DMS114 treated with DMSO at 0.1 percent for 48 hours (cell line): ENCODE results near the gene GADD45GIP1.

ENCODE experiments used
- DNase-seq: peaks from one replicate; lab custom pipeline; 2025; ENCODE audit not compliant: unreplicated experiment; lab: John Stamatoyannopoulos, UW

The GADD45GIP1 gene

GRCh38 chr19:12956446-12957388 is at the start of gene GADD45GIP1:
TSS of gene GADD45GIP1 (minus strand) at chr19:12957223. CDS start at chr19:12957212, 11 bp downstream.
- peak; percentile 37 for DNase-seq

- no peak for DNase-seq
Observed at GRCh38 chr19:13005861-13006370, 48.9 kb upstream of the GADD45GIP1 start.

DNA sequence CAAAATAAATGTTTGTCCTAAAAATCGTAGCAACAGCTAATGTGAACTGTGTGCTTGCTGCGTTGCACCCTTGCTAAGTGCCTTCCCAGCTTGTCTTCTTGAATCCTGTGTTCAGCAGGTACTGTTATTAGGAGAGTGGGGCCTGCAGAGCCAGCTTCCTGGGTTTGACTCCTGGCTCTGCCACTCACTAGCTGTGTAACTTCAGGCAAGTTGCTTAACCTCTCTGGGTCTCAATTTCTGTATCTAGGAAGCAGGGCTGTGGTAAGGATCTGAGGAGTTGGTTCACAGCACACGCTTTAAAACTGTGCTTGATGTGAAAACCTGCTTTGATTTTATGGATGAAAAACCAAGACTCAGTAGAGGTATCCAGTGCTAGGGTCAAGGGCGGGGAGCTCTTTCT is 48.2 kb upstream of the GADD45GIP1 start:
- no peak for DNase-seq

GRCh38 chr19:13004273-13004672 is 47.2 kb upstream of the GADD45GIP1 start:
- no peak for DNase-seq

DNA sequence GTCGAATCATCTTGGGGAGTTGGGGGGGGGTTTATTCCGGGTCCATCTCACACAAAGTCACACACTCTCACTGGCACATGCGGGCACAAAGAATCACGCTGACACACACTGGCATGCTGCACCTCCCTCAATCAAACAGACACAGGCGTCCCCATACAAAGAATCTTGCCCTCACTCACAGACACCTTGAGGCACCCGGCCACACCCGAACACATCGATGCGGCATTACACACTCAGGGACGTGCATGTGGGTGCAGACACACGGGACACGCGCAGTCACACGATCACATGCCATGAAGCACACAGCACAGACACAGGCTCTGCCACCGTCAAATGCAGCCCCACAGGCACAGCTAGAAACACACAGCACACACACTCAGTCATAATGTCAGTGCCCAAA is 46.1 kb upstream of the GADD45GIP1 start:
- DNase-seq = no peak

GRCh38 chr19:13002166-13002898 is 45.3 kb upstream of the GADD45GIP1 start:
- no peak for DNase-seq

- no peak for DNase-seq
Observed at GRCh38 chr19:13001502-13002165, 44.6 kb upstream of the GADD45GIP1 start.

GRCh38 chr19:13001166-13001501 is 44.1 kb upstream of the GADD45GIP1 start:
- no peak for DNase-seq

DNA sequence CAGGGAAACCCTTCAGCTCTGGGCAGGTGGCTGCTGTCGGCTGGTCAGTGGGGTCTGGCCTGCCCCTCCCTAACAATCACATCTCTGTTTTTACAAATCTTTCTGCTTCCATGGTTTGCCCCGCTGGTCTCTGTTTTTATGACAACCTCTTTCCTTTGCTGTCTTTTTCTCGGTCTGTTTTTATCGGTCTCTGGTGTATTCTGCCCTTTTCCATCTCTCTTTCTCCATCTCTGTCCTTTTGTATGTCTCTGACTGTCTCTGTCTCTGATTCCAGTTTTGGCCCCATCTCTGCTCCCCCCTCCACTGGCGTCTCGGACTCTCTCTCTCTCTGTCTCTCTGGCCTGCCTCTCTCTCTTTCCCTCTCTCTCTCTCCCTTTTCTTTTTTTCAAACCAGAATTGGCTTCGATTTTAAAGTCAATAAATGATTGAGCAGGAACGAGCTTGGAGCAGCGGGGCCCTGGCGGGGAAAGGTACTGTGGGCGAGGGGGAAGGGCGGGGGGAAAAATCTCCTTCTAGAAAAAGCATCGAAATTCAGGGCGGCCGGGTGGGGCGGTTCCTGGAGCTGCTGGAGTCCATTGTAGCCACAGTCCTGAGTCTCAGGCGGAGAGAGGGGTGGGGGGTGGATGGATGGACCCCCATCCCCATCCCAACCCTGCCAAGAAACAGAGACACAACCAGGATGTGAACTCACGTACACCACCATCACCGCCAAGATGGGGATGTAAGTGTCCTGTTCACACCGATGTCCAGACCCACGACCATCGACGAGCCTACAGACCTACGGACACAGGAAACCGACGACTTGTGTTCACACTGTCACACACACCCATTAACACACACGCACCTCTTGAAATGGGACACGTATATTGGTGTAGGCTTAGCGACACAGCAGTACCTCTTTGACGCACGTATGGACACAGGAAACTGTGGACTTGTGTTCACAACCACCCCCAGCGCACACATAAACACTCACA is 41.2 kb upstream of the GADD45GIP1 start:
- no peak for DNase-seq

DNA sequence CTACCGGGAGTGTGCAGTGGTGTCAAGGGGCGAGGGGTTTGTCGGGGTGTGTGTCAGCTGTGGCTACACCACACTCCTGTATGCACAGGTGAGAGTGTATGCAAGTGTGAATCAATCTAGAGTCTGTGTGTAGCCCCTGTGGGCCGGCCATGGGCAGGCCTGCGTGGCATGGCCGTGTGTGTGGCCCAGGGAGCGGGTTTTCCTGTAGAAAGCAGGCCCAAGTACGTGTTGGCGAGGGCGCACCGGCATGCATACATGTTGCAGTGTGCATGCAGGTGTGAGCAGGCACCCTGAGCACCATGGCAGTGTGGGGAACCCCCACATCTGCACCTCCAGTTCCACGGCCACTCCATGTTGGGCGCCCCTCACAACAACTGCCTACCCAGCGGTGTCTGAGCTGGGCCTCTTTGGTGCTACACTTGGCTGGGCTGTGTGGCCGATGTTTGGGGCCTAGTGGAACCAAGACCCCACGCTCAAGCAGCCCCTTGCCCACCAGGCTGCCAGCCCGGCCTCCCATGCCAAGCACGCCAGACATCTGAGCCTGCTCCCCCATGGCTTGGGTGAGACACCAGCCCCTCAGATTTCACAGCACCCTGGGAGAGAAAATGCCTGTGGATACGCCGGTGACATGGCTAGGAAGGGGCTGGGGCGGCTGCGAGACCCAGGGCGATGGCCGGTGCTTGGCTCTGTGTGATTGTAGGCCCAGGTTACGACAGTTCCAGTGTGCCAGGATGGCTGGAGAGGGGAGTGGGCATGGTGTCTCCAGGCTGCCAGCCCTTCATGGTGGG is 40.4 kb upstream of the GADD45GIP1 start:
- DNase-seq = no peak

GRCh38 chr19:12996406-12997094 is 39.5 kb upstream of the GADD45GIP1 start:
- no peak for DNase-seq

- no peak for DNase-seq
Observed at GRCh38 chr19:12995596-12996405, 38.8 kb upstream of the GADD45GIP1 start.

GRCh38 chr19:12994701-12995595 is 37.9 kb upstream of the GADD45GIP1 start, which contains the start of gene NFIX:
TSS of gene NFIX (plus strand) at chr19:12995475. CDS start at chr19:12995838, 363 bp downstream.
- no peak for DNase-seq

DNA sequence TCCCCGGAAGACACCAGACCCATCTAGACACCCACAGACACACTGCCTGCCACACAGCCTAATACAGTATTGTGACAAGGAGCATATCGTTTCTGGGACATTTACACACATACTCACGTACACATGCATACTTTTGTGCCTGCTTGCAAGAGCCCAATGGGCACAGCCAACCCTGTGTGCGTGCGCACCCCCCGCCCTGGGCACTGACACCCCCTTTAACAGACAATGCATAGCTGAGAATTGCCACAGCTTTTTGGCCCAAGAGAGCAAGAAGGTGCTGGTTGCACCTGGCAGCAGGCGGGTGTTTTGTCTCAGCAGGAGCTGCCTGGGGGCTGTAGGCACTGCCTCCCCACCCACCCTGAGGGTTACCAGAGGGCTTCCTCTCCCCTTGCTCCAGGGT is 36.5 kb upstream of the GADD45GIP1 start:
- no peak for DNase-seq

DNA sequence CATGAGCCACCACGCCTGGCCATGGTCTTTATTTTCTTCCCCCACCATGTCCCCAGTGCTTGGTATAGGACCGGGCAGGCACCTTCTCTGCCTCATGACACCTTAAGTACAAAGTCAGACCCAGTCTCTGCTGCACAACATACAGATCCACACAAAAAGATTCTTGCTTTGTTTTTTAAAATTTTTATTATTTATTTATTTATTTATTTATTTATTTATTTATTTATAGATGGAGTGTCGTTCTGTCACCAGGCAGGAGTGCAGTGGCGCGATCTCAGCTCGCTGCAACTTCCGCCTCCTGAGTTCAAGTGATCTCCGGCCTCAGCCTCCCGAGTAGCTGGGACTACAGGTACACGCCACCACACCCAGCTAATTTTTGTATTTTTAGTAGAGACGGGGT is 35.7 kb upstream of the GADD45GIP1 start:
- DNase-seq = no peak

- no peak for DNase-seq
Observed at GRCh38 chr19:12991296-12991695, 34.3 kb upstream of the GADD45GIP1 start.

DNA sequence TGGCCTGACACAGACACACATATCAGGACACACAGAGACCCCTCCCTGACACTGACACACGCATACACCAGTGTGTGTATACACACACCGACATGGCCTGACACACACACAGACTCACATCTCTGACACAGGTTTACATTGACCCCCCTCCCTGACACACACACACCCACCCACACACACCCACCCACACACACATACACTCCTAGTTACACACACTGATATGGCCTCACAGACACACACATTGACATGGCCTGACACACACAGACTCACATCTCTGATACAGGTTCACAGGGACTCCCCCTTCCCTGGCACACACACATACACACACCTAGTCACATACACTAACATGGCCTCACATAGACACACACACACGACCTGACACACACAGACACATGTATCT is 33.8 kb upstream of the GADD45GIP1 start:
- no peak for DNase-seq
